Nephron progenitor cell (in vitro differentiated cells): ENCODE results near the gene HDAC4.

ENCODE experiments used
- DNase-seq: peaks from one replicate; pipeline ENCODE4 v3.0.0; 2021
- H3K27ac Mint-ChIP-seq: 2 replicates; pipeline ENCODE4 v1.8.0; 2021; ENCODE audit warnings: mild to moderate bottlenecking, moderate library complexity, mixed read lengths
- H3K27me3 Mint-ChIP-seq: 2 replicates; pipeline ENCODE4 v1.8.0; 2021; ENCODE audit warnings: mild to moderate bottlenecking, low read depth, mixed read lengths; ENCODE audit not compliant: poor library complexity
- H3K36me3 Mint-ChIP-seq: 2 replicates; pipeline ENCODE4 v1.8.0; 2021; ENCODE audit warnings: low read depth, mixed read lengths
- H3K4me1 Mint-ChIP-seq: 2 replicates; pipeline ENCODE4 v1.8.0; 2021; ENCODE audit warnings: mixed read lengths
- H3K4me3 Mint-ChIP-seq: 2 replicates; pipeline ENCODE4 v1.8.0; 2021; ENCODE audit warnings: mild to moderate bottlenecking, moderate library complexity, mixed read lengths
- H3K9me3 Mint-ChIP-seq: 2 replicates; pipeline ENCODE4 v1.8.0; 2021; ENCODE audit warnings: mild to moderate bottlenecking, moderate library complexity, mixed read lengths
- CTCF ChIP-seq: fragments of 200-600 bp; sonication (generic); IDR thresholded peaks from 2 replicates; pipeline ENCODE4 v1.5.0; 2021; ENCODE audit warnings: antibody characterized with exemption

The HDAC4 gene

GRCh38 chr2:239386001-239386670, 14.7 kb downstream of the HDAC4 start:
- Mint-ChIP-seq H3K4me3 (no peak overlapping the region), H3K27ac (peak overlapping the region; percentile 15), H3K4me1 (peaks cover 47% of the 10 kb centered on the region), H3K36me3 (peaks cover 50% of the 10 kb centered on the region), H3K27me3 (peaks cover 7% of the 10 kb centered on the region), H3K9me3 (peaks cover 13% of the 10 kb centered on the region)
- TF ChIP-seq CTCF = no peak
- DNase-seq = no peak

DNA sequence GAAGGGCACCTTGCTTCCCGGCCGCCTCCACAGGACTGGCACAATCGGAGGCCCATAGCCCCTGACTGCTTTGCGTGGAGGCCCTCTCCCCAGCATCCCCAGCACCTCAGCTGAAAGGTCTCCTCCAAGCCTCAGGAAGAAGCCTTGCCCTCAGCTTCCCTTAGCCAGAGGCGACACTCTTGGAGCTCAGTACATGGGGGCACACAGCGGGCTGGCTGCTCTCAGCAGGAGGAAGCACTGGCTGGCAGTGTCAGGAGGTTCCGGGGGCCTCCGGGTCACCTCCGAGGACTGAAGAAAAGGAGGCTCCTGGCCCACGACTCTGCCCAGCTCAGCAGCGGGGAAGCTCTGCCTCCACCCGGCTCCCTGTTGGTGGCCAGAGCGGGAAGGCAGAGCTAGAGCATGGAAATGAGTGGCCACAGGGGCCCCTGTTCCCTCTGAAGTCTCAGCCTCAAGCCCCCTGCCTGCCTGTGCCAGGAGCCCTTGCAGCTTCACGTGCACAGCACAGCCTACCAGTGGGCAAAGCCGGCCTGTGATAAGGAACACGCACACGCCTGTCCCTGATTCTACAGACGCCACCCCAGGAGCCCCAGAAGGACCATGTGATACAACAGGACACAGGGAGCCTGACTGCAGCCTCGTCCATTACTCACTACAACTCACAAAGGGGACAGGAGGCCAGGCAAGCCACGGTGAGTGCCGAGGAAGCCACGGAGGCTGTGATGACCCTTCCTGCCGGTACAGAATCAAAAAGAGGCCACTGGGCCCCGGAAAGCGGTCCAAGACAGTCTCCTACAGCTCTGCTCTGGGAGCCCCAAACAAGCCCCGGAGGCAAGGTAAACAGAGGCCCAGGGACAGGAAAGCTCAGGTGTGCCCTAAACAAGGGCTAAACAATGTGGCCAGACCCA, 15.5 kb downstream of the HDAC4 start:
- no peak for TF ChIP-seq CTCF
- Mint-ChIP-seq H3K36me3 (peaks cover 54% of the 10 kb centered on the region), H3K4me1 (peaks cover 46% of the 10 kb centered on the region), H3K4me3 (no peak overlapping the region), H3K9me3 (peaks cover 13% of the 10 kb centered on the region), H3K27me3 (peaks cover 7% of the 10 kb centered on the region), H3K27ac (peak overlapping the region; percentile 15)
- no peak for DNase-seq

DNA sequence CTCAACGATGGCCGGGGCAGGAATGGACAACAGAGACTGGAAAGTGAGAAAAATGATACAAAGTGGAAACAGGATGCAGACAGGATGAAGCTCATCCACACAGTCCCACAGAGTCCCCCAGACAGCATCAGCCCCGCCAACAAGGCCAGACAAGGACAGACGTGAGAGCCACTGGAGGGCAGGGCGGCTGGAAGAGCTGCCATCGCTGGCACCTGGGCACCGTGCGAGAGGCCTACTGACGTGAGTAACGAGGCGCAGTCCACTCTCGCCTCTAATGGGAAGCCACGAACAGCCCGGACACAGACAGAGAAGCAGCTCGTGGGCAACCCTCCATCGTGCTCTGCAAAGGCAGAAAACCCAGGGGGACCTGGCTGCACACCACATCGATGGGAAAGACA, 17.1 kb downstream of the HDAC4 start:
- peaks cover 40% of the 10 kb centered on the region for H3K36me3 Mint-ChIP-seq
- H3K4me1 Mint-ChIP-seq = peaks cover 47% of the 10 kb centered on the region
- H3K27me3 Mint-ChIP-seq = peaks cover 7% of the 10 kb centered on the region
- DNase-seq = no peak
- TF ChIP-seq CTCF = no peak
- peaks cover 13% of the 10 kb centered on the region for H3K9me3 Mint-ChIP-seq
- H3K27ac Mint-ChIP-seq = peak overlapping the region; percentile 91
- H3K4me3 Mint-ChIP-seq = peak overlapping the region; percentile 60

- H3K4me3 Mint-ChIP-seq = peak overlapping the region; percentile 60
- TF ChIP-seq CTCF = no peak
- H3K9me3 Mint-ChIP-seq = peaks cover 13% of the 10 kb centered on the region
- peaks cover 7% of the 10 kb centered on the region for H3K27me3 Mint-ChIP-seq
- peaks cover 41% of the 10 kb centered on the region for H3K36me3 Mint-ChIP-seq
- no peak for DNase-seq
- H3K4me1 Mint-ChIP-seq = peaks cover 47% of the 10 kb centered on the region
- H3K27ac Mint-ChIP-seq = peak overlapping the region; percentile 91
Measured at GRCh38 chr2:239383036-239383758, 17.6 kb downstream of the HDAC4 start.

DNA sequence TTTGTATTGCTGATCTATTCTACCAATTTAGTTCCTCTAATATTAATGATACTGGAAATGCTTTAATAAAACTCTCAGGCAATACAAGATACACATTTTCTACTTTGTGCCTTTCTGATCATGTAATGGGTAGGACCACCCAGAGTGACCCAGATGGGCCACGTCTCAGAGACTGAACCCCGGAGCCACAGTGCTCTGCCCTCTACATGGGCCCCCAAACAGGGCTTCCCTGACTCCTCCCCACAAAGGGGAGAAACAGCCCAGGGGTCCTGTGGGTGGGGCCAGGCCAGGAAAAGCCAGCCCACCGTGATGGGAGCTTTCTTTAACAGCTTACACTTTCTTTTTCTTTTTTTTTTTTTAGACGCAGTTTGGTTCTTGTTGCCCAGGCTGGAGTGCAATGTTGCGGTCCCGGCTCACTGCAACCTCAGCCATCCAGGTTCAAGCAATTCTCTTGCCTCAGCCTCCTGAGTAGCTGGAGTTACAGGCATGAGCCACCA, 18.4 kb downstream of the HDAC4 start:
- no peak for DNase-seq
- Mint-ChIP-seq H3K27ac (peak overlapping the region; percentile 91), H3K9me3 (peaks cover 13% of the 10 kb centered on the region), H3K36me3 (peaks cover 44% of the 10 kb centered on the region), H3K27me3 (peaks cover 7% of the 10 kb centered on the region), H3K4me3 (peak overlapping the region; percentile 60), H3K4me1 (peaks cover 47% of the 10 kb centered on the region)
- no peak for TF ChIP-seq CTCF
